ENCODE data around the gene SNORC. TPM values are rescaled to one million over a fixed set of nuclear protein-coding genes. Genes with fewer than 3 reads are reported as not detected.

The SNORC gene
- total RNA-seq, 4 donors from 2014 or later, result 11.7 to 39.7 (median 16.9) TPM

DNA sequence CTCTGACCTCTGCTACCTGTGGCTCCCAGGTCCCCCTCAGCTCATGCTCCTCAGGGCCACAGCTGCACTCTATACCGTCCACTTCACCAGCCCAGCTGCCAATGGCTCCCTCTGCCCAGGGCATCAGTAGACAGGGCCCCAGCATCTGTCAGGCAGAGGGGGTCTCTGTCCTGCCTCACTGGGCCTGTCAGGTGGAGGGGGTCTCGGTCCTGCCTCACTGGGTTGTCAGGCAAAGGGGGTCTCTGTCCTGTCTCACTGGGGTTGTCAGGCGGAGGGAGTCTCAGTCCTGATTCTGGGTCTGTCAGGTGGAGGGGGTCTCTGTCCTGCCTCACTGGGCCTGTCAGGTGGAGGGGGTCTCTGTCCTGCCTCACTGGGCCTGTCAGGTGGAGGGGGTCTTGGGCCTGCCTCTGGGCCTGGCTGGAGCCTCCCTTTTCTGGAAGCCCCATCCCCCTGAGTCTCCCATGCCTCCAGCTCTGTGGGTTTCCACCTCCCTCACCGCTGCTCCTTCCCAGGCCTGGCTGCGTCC lies 19.9 kb downstream of the SNORC start:
- peak; percentile 52 to 58 for DNase-seq (ENCODE audit: low spot score in 2 of 2)
- Histone ChIP-seq H3K36me3 (peaks cover 3% of the 10 kb centered on the region), H3K4me1 (peaks cover 25% of the 10 kb centered on the region), H3K27ac (no peak overlapping the region), H3K9me3 (no peaks in the 10 kb centered on the region), H3K4me3 (no peak overlapping the region), H3K27me3 (no peaks in the 10 kb centered on the region)
- TF ChIP-seq POLR2A (IDR thresholded peaks at IDR 0.05) (no peak), EP300 (IDR thresholded peaks at IDR 0.05) (no peak), POLR2AphosphoS5 (IDR thresholded peaks at IDR 0.05) (no peak)
- TF ChIP-seq, protein P1, sequence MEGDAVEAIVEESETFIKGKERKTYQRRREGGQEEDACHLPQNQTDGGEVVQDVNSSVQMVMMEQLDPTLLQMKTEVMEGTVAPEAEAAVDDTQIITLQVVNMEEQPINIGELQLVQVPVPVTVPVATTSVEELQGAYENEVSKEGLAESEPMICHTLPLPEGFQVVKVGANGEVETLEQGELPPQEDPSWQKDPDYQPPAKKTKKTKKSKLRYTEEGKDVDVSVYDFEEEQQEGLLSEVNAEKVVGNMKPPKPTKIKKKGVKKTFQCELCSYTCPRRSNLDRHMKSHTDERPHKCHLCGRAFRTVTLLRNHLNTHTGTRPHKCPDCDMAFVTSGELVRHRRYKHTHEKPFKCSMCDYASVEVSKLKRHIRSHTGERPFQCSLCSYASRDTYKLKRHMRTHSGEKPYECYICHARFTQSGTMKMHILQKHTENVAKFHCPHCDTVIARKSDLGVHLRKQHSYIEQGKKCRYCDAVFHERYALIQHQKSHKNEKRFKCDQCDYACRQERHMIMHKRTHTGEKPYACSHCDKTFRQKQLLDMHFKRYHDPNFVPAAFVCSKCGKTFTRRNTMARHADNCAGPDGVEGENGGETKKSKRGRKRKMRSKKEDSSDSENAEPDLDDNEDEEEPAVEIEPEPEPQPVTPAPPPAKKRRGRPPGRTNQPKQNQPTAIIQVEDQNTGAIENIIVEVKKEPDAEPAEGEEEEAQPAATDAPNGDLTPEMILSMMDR (IDR thresholded peaks at IDR 0.05), result no peak
- 98% methylated on average over 5 of the region's 5 CpGs for WGBS

DNA sequence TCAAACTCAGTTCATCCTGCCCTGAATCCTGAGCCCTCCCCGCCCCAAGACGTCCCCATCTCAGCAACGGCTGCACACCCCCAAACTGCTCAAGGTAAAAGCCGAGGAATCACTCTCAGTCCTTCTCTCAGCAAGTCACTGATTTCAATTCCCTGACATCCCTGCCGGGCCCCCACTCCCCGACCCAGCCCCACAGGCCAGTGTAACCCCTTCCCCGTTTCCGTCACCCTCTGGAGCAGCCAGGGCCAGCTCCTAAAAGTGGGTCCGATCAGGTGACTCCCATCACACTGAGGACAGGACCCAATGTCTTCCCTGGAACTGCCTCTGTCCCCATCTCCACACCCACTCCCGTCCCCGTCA lies 20.5 kb downstream of the SNORC start:
- Histone ChIP-seq H3K27ac (no peak overlapping the region), H3K27me3 (no peaks in the 10 kb centered on the region), H3K9me3 (no peaks in the 10 kb centered on the region), H3K36me3 (peaks cover 3% of the 10 kb centered on the region), H3K4me3 (no peak overlapping the region), H3K4me1 (peaks cover 20% of the 10 kb centered on the region)
- TF ChIP-seq POLR2A (IDR thresholded peaks at IDR 0.05) (no peak), POLR2AphosphoS5 (IDR thresholded peaks at IDR 0.05) (no peak), EP300 (IDR thresholded peaks at IDR 0.05) (no peak)
- TF ChIP-seq, protein P1 (IDR thresholded peaks at IDR 0.05), result no peak
- no peak for DNase-seq (ENCODE audit: low spot score in 2 of 2)
- WGBS, result 85% methylated on average over 11 of the region's 11 CpGs

DNA sequence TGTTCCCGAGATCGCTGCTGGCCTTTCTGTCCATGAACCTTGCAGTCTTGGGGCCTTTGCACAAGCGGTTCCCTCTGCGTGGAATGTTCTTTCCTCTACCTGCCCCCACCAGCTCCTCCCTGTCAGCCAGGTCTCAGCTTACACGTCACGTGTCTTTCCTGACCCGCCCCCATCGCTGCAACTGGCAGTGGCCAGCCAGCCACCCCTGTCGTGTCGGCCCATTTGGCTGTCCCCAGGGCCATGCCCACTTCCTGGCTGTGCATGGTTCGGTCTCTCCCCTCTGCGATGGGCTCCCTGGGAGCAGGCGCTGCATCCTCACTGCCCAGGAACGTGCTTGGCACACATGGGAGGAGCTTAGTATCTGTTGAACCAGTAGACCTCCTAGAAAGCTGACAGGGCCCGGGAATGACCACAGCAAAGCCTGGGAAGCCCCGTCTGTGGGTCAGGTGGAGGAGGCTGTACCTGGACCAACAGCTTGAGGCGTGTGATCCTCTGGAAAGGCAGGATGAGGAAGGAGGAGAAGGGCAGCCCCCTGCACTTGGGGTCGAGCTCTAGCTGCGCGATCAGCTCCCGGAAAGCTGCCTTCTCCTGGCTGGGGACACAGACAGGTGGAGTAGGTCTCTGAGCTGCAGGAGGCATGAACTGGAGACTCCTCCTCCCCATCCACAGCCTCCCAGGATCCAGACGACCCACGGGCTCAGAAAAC lies 21.0 kb downstream of the SNORC start:
- Histone ChIP-seq H3K27me3 (no peaks in the 10 kb centered on the region), H3K4me1 (peaks cover 17% of the 10 kb centered on the region), H3K9me3 (no peaks in the 10 kb centered on the region), H3K36me3 (peaks cover 3% of the 10 kb centered on the region), H3K27ac (peak overlapping the region; percentile 5), H3K4me3 (peak overlapping the region; percentile 15)
- TF ChIP-seq POLR2AphosphoS5 (IDR thresholded peaks at IDR 0.05) (no peak), EP300 (IDR thresholded peaks at IDR 0.05) (no peak), POLR2A (IDR thresholded peaks at IDR 0.05) (no peak)
- TF ChIP-seq, protein P1 (IDR thresholded peaks at IDR 0.05), result no peak
- peak; percentile 64 to 80 for DNase-seq (ENCODE audit: low spot score in 2 of 2)
- 57% methylated on average over 23 of the region's 23 CpGs for WGBS

DNA sequence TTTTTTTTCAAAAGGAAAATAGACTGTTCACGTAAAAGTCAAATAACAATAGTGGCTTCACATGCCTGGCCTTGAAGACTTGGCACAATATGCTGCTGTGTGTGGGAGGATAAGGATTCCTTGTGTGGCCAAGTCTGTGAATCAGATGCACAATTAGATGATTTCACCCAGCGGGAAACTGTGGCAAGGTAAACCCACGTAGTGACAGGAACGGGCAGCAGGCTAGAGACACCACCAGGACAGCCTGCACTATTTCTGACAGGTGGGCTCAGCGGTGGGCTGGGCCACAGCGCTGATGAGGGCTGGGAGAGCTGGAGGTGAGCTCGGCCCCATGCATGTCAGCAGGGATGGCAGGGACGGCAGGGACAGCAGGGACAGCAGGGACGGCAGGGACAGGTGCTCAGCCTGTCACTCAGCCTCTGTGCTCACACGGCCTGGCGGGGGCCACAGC lies 21.6 kb downstream of the SNORC start:
- TF ChIP-seq, protein P1 (IDR thresholded peaks at IDR 0.05), result no peak
- H3K27me3 ChIP-seq, result no peaks in the 10 kb centered on the region
- peak in 1 of 2 donors; percentile 61 for DNase-seq (ENCODE audit: low spot score in 2 of 2)
- no peaks in the 10 kb centered on the region for H3K9me3 ChIP-seq
- H3K4me3 ChIP-seq, result no peak overlapping the region
- no peak overlapping the region for H3K27ac ChIP-seq
- 45% methylated on average over 10 of the region's 11 CpGs for WGBS
- H3K4me1 ChIP-seq, result peaks cover 15% of the 10 kb centered on the region
- peaks cover 3% of the 10 kb centered on the region for H3K36me3 ChIP-seq

DNA sequence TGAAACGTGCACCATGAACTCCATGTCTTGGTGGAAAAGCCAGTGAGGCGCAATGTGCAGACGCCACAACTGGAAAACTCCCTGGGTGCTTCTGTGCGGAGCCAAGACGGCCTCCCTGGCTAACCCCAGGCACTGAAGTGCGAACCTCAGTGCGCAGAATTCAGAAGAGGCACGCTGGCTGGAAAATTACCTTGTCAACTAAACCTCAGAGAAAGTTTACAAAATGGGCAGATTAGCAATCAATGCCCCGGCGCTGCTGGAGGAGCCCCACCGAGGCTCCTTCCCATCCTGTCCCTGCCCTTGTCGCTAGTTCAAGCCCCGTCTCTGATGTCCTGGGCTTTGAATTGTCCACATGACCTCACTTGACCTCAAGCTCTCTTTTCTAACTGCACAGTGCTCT lies 22.2 kb downstream of the SNORC start:
- TF ChIP-seq EP300 (IDR thresholded peaks at IDR 0.05) (no peak), POLR2AphosphoS5 (IDR thresholded peaks at IDR 0.05) (no peak), POLR2A (IDR thresholded peaks at IDR 0.05) (no peak)
- TF ChIP-seq, protein P1 (IDR thresholded peaks at IDR 0.05), result no peak
- H3K4me1 ChIP-seq, result peaks cover 15% of the 10 kb centered on the region
- no peak overlapping the region for H3K4me3 ChIP-seq
- peak in 1 of 2 donors; percentile 63 for DNase-seq (ENCODE audit: low spot score in 2 of 2)
- WGBS, result 92% methylated on average over 13 of the region's 13 CpGs
- H3K9me3 ChIP-seq, result no peaks in the 10 kb centered on the region
- no peak overlapping the region for H3K27ac ChIP-seq
- peaks cover 3% of the 10 kb centered on the region for H3K36me3 ChIP-seq
- H3K27me3 ChIP-seq, result no peaks in the 10 kb centered on the region

Data from suprapubic skin (tissue), 4 donors.